Prostate gland (tissue), 2 donors: ENCODE results near the gene FAM181A.

Experiments used
- POLR2A ChIP-seq: fragments of 450-650 bp; IDR thresholded peaks from one replicate; pipeline ENCODE4 v1.6.1; 2016; ENCODE audit warnings: antibody characterized with exemption, mild to moderate bottlenecking
- POLR2AphosphoS5 ChIP-seq: sonication (generic); formaldehyde crosslinking; IDR thresholded peaks from one replicate; pipeline ENCODE4 v1.6.1; 2017; ENCODE audit warnings: antibody characterized with exemption
- TF ChIP-seq, protein P1 (sequence below), 4 experiments: fragments of 200-600 bp in 2 of 4; fragments of 450-650 bp in 2 of 4; sonication (generic) in 2 of 4; IDR thresholded peaks; 1 replicate in 3 of 4; 2 replicates in 1 of 4; pipeline ENCODE4 v1.5.1; 2016 to 2019; ENCODE audit warnings: antibody characterized with exemption in 4 of 4, mild to moderate bottlenecking in 2 of 4, moderate library complexity in 2 of 4

DNA sequence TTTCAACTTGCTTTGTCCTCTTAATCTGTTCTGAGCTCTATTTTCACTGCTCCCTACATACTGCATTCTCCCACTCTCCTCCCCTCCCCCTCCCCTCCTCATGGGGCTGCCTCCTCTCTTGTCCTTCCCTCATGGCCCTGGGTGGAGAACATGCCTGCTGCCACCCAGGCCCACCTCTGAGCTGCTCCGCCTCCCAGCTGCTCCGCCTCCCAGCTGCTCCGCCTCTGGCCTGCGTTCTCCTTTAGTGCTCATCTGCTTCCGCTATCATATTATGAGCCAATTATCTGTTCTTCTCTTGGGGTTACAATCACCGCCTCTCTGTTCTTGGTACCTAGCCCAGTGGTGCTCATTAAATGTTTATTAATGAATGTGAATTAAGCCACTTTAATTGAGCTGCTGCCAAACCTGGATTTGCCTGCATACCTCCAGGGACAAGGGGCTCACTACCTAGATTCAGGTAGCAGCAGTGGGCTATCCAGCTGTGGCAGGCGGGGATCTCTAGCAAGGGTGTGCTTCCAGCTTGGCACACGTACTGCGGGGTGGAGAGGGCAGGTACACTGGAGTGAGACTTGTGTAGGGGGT is 32.0 kb upstream of the FAM181A start:
- TF ChIP-seq POLR2AphosphoS5 (no peak), POLR2A (no peak)
- TF ChIP-seq, protein P1, sequence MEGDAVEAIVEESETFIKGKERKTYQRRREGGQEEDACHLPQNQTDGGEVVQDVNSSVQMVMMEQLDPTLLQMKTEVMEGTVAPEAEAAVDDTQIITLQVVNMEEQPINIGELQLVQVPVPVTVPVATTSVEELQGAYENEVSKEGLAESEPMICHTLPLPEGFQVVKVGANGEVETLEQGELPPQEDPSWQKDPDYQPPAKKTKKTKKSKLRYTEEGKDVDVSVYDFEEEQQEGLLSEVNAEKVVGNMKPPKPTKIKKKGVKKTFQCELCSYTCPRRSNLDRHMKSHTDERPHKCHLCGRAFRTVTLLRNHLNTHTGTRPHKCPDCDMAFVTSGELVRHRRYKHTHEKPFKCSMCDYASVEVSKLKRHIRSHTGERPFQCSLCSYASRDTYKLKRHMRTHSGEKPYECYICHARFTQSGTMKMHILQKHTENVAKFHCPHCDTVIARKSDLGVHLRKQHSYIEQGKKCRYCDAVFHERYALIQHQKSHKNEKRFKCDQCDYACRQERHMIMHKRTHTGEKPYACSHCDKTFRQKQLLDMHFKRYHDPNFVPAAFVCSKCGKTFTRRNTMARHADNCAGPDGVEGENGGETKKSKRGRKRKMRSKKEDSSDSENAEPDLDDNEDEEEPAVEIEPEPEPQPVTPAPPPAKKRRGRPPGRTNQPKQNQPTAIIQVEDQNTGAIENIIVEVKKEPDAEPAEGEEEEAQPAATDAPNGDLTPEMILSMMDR (IDR thresholded peaks at IDR 0.05), result no peak
